COLO829 (cell line): Measurements from ENCODE around the gene PTGDR2.

Experiments used
- DNase-seq: peaks from one replicate; pipeline ENCODE4 v3.0.0; 2012; ENCODE audit warnings: low spot score

Gene PTGDR2

GRCh38 chr11:60858731-60859464 is 3.1 kb upstream of the PTGDR2 start:
- DNase-seq, result no peak

DNA sequence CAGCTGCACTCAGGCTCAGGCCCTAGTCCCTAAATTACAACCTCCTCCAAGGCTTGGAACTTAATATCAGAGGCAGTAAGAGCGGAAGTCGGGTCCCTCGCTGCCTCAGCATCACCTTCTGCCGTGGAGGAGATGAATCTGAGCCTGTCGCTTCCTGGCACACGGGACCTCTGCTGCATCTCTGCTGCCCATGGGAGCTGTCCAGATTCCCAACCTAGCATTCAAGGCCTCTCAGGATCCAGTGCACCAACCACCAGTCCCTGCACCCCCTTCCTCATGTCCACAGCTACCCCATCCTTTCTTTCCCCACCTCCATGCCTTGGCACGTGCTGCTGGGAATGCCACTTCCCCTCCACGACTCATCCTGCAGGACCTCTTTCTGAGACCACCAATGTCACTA is 2.5 kb upstream of the PTGDR2 start:
- no peak for DNase-seq

DNA sequence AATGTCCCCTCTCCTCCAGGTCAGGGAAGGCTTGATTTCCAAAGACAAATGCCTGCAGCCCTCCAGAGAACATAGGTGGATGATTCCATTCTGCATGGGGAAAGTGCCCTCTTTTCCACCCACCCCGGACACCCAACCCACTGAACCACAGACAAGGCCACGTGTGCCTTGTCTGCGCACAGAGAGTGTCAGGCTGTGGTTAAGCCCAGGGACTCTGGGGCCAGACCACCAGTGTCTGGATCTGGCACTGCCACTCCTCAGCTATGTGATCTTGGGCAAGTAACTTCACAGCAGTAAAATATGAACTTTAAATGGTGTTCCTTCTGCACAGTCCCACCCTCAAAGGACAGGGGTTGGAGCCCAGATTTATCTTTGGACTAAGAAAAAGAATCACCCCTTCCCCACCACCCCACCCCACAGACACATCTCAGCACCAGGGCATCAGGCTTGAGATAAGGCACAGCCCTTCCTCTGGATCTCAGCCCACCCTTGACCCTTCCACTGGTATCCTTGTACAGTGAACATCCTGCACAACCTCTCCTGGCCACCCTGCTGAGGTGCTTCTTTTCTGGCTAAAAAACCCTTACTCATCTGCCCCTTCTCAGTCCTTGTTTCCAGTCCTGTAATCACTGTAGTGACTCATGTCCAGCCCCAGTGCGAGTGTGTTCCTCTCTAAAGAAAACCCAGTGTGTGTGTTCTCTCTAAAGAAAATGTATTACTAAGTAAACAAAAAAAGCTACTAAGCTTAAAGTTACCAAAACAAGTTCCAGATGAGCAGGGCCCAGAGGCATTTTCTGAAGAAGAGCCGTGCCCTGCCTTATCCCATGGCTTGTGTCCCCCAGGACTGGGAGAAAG is 1.9 kb upstream of the PTGDR2 start:
- no peak for DNase-seq

DNA sequence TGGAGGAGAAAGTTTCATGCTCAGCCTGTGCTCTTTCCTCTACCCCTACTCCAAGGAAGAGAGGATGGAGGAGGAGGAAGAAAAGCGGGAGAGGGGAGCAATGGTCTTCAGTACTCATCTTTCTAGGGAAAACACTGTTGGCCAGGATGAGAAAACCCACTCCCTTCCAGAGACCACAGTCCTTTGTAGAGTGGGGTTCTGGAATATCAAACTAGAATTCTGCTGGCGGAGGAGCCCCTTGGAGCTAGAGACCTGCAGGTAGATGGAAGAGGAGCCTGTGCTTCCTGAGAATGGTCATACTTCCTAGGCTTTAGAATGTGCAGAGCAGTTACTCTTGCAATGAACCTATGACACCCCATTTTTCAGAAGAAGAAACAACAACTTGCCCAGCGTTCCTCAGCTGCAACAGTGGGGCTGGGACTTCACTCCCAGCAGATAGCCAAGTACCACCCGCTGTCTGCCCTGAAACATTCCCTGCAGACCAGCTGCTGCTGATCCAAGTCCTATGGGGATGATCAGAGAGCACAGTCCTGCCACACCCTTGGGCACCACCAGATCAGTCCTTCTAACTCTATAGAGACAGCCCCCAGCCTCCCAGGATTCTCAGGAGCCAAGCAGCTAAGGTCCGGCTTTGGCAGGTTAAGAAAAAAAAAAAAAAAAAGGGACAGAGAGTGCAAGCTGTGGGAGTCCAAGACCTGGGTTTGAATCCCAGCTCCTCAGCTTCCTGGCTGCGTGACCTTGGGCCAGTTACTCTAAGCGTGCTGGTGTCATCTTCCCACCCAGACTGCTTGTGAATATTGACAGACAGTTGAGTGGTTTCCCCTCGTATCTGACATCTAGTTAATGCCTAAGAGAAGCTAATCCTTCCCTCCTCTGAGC is 664 bp downstream of the PTGDR2 start:
- no peak for DNase-seq

GRCh38 chr11:60854140-60854846 is 1.5 kb downstream of the PTGDR2 start:
- no peak for DNase-seq

- DNase-seq, result no peak
These were observed 2.5 kb downstream of the PTGDR2 start for GRCh38 chr11:60852982-60853950.

DNA sequence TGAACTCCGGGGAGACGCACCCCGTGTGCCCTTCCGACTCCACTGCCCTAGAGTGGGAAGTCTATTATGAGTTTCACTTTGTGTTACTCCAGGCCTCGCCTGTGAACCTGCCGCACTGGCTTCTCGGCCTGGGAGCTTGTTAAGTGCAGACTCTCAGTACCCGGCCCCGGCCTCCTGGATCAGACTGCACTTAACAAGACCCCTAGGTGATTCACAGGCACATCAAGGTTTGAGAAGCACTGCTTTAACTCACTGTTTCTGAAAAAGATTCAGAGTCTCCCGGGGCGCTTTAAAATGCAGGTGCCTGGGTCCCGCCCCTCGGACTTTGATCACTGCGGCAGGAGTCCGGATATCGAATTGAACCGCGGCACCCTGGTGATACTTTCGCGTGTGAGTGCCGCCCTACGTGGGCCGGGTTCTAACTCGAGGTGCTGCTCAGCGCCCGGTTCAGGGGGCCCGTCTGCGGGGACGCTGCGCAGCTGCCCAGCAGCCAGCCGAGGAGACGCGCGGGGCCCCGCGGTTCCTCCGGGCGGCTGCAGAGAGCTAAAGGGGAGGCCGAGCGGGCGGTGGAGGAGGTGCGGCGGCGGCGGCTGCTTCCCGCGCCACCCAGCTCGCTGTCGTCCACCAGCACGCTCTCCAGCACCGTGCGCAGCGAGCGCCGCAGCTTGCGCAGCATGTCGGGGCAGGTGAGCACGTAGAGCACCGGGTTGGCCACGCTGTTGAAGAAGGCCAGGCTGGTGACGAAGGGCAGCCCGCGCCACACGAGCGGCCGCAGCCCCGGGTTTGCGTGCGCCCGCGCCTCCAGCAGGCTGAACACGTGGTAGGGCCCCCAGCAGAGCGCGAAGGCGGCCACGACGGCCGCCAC is 3.4 kb downstream of the PTGDR2 start:
- no peak for DNase-seq

GRCh38 chr11:60851327-60852104 is 4.2 kb downstream of the PTGDR2 start:
- no peak for DNase-seq

DNA sequence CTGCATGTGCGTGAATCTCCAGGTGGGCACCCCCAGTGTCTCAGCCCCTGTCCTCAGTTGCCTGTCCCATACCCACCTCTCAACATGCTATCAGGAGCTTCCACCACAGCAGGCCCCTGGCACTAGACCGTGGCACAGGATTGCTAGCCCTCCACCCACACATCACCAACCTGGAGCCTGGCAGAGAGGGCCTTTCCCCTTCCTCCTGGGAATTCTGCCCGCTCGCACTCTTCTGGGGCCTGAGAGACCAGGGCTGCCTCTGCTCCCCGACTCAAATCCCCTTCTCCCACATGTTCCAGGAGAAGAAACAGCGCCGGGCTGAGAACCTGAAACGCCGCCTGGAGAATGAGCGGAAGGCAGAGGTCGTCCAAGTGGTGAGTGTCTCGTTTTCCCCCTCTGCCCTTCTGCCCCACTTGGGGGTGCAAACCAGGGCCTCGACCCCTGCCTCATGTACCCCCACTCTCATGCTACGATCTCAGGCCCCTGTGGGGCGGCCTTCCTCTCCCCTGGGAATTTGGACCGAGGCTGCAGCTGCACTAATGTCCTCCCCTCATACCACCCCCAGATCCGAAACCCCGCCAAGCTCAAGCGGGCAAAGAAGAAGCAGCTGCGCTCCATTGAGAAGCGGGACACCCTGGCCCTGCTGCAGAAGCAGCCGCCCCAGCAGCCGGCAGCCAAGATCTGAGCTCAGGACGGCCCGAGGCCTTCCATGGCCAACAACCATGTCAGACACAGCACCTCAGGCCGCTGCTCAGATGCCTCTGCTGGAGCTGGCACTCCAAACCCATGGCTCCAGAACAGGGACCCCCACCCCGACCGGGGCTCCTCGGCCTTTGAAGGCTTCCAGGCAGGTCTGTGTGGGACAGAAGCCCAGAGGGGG is 5.9 kb downstream of the PTGDR2 start:
- DNase-seq, result no peak

GRCh38 chr11:60848714-60849151 is 7.0 kb downstream of the PTGDR2 start:
- DNase-seq, result no peak

GRCh38 chr11:60847896-60848295 is 7.9 kb downstream of the PTGDR2 start:
- no peak for DNase-seq

- DNase-seq, result no peak
These were observed 8.5 kb downstream of the PTGDR2 start for GRCh38 chr11:60847281-60847680.

DNA sequence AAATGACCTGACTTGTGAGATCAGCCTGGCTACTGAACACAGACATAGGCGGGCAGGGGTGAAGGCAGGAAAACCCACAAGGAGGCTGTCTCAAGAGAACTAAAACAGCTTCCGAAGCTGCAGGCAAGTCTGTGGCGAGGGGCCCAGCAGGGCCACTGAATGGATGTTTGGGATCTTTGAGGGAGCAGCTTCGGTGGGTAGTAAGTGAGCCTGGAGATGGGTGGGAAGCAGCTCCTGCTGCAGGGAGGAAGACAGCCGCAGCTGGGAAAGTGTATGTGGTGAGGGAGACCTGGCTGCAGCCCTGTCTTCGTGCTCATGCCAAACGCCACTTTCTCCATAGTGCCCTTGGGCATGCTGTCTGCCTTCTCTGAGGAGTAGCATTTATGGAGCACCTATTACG is 10.4 kb downstream of the PTGDR2 start:
- DNase-seq, result no peak

DNA sequence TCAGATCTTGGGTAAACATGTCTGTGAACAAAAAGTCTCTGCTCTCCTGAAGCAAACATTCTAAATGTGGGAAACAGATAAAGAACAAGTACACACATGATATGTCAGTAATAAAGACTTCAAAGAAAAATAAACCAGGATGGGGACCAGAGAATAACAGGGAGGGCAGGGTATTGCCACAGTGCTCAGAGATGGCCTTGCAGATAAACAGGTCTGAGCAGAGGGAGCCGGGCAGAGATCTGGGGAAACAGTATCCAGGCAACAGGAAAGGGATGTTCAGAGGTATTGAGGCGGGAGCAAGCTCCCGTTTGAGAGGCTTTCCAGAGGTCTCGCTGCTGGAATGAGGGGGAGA is 10.9 kb downstream of the PTGDR2 start:
- no peak for DNase-seq

GRCh38 chr11:60844045-60844869 is 11.5 kb downstream of the PTGDR2 start:
- no peak for DNase-seq

GRCh38 chr11:60842668-60843600 is 12.8 kb downstream of the PTGDR2 start:
- no peak for DNase-seq
